ENCODE measurements around the gene CAPN9.

The CAPN9 gene

DNA sequence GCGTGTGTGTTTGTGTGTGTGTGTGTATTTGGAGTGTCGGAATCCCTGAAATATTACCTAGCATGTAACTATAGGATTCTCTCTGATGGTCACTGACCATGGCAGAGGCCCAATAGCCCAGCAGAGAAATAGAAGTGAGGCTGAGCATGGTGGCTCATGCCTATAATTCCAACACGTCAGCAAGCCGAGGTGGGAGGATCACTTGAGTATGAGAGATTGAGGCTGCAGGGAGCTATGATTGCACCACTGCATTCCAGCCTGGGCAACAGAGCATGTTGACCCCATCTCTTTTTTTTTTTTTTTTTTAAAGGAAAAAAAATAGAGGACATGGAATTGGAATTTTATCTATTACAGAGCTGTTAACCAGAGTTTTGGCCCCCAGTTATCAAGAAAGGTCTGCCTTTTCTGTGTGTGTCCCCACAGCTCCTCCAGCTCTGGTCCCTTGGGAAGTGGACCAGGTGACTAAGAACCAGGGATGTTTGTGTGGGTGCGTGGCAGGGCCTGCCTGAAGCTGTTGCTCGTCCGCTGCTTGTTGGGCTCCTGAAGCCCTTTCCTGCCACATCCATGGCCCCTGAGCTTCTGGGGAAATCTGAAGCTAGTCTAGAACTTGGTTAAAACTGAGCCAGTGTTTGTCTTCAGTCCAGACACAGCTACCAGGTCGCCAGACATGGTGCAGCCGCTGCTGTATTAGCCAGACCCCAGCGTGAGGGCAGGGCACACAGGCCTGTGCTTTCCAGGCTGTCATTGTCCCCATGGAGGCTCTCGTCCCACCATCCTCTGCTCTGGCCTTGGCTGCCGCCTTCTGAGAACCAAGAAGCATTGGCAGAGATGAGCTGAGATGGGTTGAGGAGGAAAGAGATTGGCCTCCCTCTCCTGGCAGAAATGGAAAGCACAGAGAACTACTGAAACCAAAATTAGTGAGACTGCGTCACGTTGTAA, 25.5 kb downstream of the CAPN9 start:
- Histone ChIP-seq H3K27ac (no peak overlapping the region), H3K4me1 (ENCODE audit: control insufficient read depth in 1 of 2, insufficient read depth in 1 of 2, low read depth in 1 of 2, low read length in 1 of 2) (no peaks in the 10 kb centered on the region), H3K9me3 (no peaks in the 10 kb centered on the region), H3K4me3 (ENCODE audit: low read depth in 1 of 2, low read length in 1 of 2) (no peak overlapping the region), H3K36me3 (no peaks in the 10 kb centered on the region), H3K27me3 (peaks cover 16% of the 10 kb centered on the region)
- TF ChIP-seq CTCF (IDR thresholded peaks at IDR 0.05): no peak

- no peaks in the 10 kb centered on the region for H3K9me3 ChIP-seq
- no peak overlapping the region for H3K4me3 ChIP-seq (ENCODE audit: low read depth in 1 of 2, low read length in 1 of 2)
- H3K27ac ChIP-seq: no peak overlapping the region
- no peak for TF ChIP-seq CTCF (IDR thresholded peaks at IDR 0.05)
- H3K27me3 ChIP-seq: peaks cover 20% of the 10 kb centered on the region
- no peaks in the 10 kb centered on the region for H3K4me1 ChIP-seq (ENCODE audit: control insufficient read depth in 1 of 2, insufficient read depth in 1 of 2, low read depth in 1 of 2, low read length in 1 of 2)
- no peaks in the 10 kb centered on the region for H3K36me3 ChIP-seq
Measured at GRCh38 chr1:230773396-230774033, 26.3 kb downstream of the CAPN9 start.

GRCh38 chr1:230778916-230779590, 31.9 kb downstream of the CAPN9 start:
- Histone ChIP-seq H3K27me3 (peaks cover 53% of the 10 kb centered on the region), H3K4me3 (ENCODE audit: low read depth in 1 of 2, low read length in 1 of 2) (no peak overlapping the region), H3K4me1 (ENCODE audit: control insufficient read depth in 1 of 2, insufficient read depth in 1 of 2, low read depth in 1 of 2, low read length in 1 of 2) (no peaks in the 10 kb centered on the region), H3K27ac (no peak overlapping the region), H3K9me3 (no peaks in the 10 kb centered on the region), H3K36me3 (no peaks in the 10 kb centered on the region)
- TF ChIP-seq CTCF (IDR thresholded peaks at IDR 0.05): no peak

- TF ChIP-seq CTCF (IDR thresholded peaks at IDR 0.05): no peak
- no peaks in the 10 kb centered on the region for H3K9me3 ChIP-seq
- H3K36me3 ChIP-seq: no peaks in the 10 kb centered on the region
- H3K27me3 ChIP-seq: peaks cover 53% of the 10 kb centered on the region
- no peaks in the 10 kb centered on the region for H3K4me1 ChIP-seq (ENCODE audit: control insufficient read depth in 1 of 2, insufficient read depth in 1 of 2, low read depth in 1 of 2, low read length in 1 of 2)
- no peak overlapping the region for H3K4me3 ChIP-seq (ENCODE audit: low read depth in 1 of 2, low read length in 1 of 2)
- H3K27ac ChIP-seq: no peak overlapping the region
Measured at GRCh38 chr1:230781131-230781530, 33.9 kb downstream of the CAPN9 start.

- H3K4me1 ChIP-seq (ENCODE audit: control insufficient read depth in 1 of 2, insufficient read depth in 1 of 2, low read depth in 1 of 2, low read length in 1 of 2): no peaks in the 10 kb centered on the region
Measured at GRCh38 chr1:230781594-230781993, 34.4 kb downstream of the CAPN9 start.

More at GRCh38 chr1:230781594-230781993, 34.4 kb downstream of the CAPN9 start:
- no peak for TF ChIP-seq CTCF (IDR thresholded peaks at IDR 0.05)
- Histone ChIP-seq H3K27me3 (peaks cover 50% of the 10 kb centered on the region), H3K27ac (no peak overlapping the region), H3K9me3 (no peaks in the 10 kb centered on the region), H3K36me3 (no peaks in the 10 kb centered on the region), H3K4me3 (ENCODE audit: low read depth in 1 of 2, low read length in 1 of 2) (no peak overlapping the region)

All from neutrophil (primary cell).